Measurements from ENCODE around the gene CYSTM1. TPM values are rescaled to one million over a fixed set of nuclear protein-coding genes. Genes with fewer than 3 reads are reported as not detected.

The CYSTM1 gene, protein sequence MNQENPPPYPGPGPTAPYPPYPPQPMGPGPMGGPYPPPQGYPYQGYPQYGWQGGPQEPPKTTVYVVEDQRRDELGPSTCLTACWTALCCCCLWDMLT
- 28.1 and 30.9 TPM in 2 replicates for total RNA-seq
- long read RNA-seq, transcript CYSTM1-201 (3 exons, 1,336 nt), result major isoform, 9 of 11 reads
- long read RNA-seq, partial matches to known transcripts, result 1 of 11 reads
- long read RNA-seq, other reads (novel, unspliced or antisense), result 1 of 11 reads

- no peak for TF ChIP-seq CTCF (IDR thresholded peaks at IDR 0.05; ENCODE audit: unreplicated experiment)
- H3K27ac Mint-ChIP-seq, result peak within 1 kb of the TSS; percentile 99
- no peaks in the 10 kb centered on the region for H3K9me3 Mint-ChIP-seq (ENCODE audit: low read depth)
- H3K36me3 Mint-ChIP-seq (ENCODE audit: insufficient read depth), result no peaks in the 10 kb centered on the region
- H3K4me3 Mint-ChIP-seq (ENCODE audit: low read depth), result peak within 1 kb of the TSS; percentile 87
- DNase-seq (ENCODE audit: low spot score, unreplicated experiment), result peak; percentile 98
- peaks cover 9% of the 10 kb centered on the region for H3K4me1 Mint-ChIP-seq (ENCODE audit: low read depth)
- peaks cover 11% of the 10 kb centered on the region for H3K27me3 Mint-ChIP-seq
Observed at GRCh38 chr5:140174465-140175366, at the start of gene CYSTM1. TSS of gene CYSTM1 (plus strand) at chr5:140175188. CDS start at chr5:140194466, 19,278 bp downstream.

GRCh38 chr5:140125637-140126036, 49.4 kb upstream of the CYSTM1 start, which contains the start of gene IGIP:
TSS of gene IGIP (plus strand) at chr5:140125937. CDS start at chr5:140128477, 2,540 bp downstream.
- H3K9me3 Mint-ChIP-seq (ENCODE audit: low read depth), result no peaks in the 10 kb centered on the region
- no peak within 1 kb of the TSS for H3K4me3 Mint-ChIP-seq (ENCODE audit: low read depth)
- no peaks in the 10 kb centered on the region for H3K4me1 Mint-ChIP-seq (ENCODE audit: low read depth)
- TF ChIP-seq CTCF (IDR thresholded peaks at IDR 0.05; ENCODE audit: unreplicated experiment), result no peak
- H3K27me3 Mint-ChIP-seq, result peaks cover 20% of the 10 kb centered on the region
- no peak within 1 kb of the TSS for H3K27ac Mint-ChIP-seq
- no peaks in the 10 kb centered on the region for H3K36me3 Mint-ChIP-seq (ENCODE audit: insufficient read depth)
- DNase-seq (ENCODE audit: low spot score, unreplicated experiment), result no peak

- no peak for TF ChIP-seq CTCF (IDR thresholded peaks at IDR 0.05; ENCODE audit: unreplicated experiment)
- Mint-ChIP-seq H3K27me3 (peaks cover 23% of the 10 kb centered on the region), H3K4me3 (ENCODE audit: low read depth) (no peak overlapping the region), H3K36me3 (ENCODE audit: insufficient read depth) (no peaks in the 10 kb centered on the region), H3K9me3 (ENCODE audit: low read depth) (no peaks in the 10 kb centered on the region), H3K27ac (no peak overlapping the region), H3K4me1 (ENCODE audit: low read depth) (no peaks in the 10 kb centered on the region)
- no peak for DNase-seq (ENCODE audit: low spot score, unreplicated experiment)
Observed at GRCh38 chr5:140126315-140127012, 48.5 kb upstream of the CYSTM1 start.

- Mint-ChIP-seq H3K4me1 (ENCODE audit: low read depth) (no peaks in the 10 kb centered on the region), H3K4me3 (ENCODE audit: low read depth) (no peak overlapping the region), H3K27me3 (peaks cover 24% of the 10 kb centered on the region), H3K27ac (no peak overlapping the region), H3K36me3 (ENCODE audit: insufficient read depth) (no peaks in the 10 kb centered on the region), H3K9me3 (ENCODE audit: low read depth) (no peaks in the 10 kb centered on the region)
- DNase-seq (ENCODE audit: low spot score, unreplicated experiment), result no peak
- TF ChIP-seq CTCF (IDR thresholded peaks at IDR 0.05; ENCODE audit: unreplicated experiment), result no peak
Observed at GRCh38 chr5:140128376-140128775, 46.6 kb upstream of the CYSTM1 start.

All from progenitor cell of endocrine pancreas (in vitro differentiated cells).